ENCODE data around the gene ZNF516.

The ZNF516 gene

GRCh38 chr18:76459312-76459686 is 35.7 kb downstream of the ZNF516 start:
- no peak for DNase-seq (ENCODE audit: low spot score)
- H3K27ac ChIP-seq = peak overlapping the region; percentile 14 to 71

DNA sequence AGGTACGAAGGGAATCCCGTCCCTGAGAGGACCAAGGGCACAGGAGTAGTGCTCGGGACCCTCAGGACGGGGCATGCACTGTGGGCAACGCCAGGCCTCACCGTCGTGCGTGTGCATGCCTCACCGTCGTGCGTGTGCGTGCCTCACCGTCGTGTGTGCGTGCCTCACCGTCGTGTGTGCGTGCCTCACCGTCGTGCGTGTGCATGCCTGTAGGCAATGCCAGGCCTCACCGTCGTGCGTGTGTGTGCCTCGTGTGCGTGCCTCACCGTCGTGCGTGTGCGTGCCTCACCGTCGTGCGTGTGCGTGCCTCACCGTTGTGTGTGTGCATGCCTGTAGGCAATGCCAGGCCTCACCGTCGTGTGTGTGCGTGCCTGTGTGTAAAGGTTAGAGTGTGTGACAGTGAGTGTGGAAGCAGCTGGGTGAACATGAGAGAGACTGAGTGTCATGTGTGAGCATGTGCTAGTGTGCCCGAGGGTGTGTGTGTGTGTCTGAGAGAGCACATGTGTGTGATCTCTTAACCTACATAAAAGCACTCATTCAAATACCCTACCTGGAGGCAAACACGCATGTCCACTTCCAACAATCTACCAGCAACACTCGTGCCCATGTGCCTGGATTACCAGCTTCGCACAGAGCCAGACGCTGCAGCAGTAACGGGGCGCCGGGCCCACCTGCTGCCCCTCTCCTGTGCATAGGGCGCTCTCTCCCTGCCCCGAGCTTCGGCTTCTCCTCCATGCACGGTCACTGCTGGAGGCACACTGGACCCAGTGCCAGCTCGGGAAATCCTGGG is 36.3 kb downstream of the ZNF516 start:
- peak overlapping the region in 1 of 2 donors; percentile 71 for H3K27ac ChIP-seq

More at GRCh38 chr18:76459312-76459686, 35.7 kb downstream of the ZNF516 start:
- TF ChIP-seq, protein P1, sequence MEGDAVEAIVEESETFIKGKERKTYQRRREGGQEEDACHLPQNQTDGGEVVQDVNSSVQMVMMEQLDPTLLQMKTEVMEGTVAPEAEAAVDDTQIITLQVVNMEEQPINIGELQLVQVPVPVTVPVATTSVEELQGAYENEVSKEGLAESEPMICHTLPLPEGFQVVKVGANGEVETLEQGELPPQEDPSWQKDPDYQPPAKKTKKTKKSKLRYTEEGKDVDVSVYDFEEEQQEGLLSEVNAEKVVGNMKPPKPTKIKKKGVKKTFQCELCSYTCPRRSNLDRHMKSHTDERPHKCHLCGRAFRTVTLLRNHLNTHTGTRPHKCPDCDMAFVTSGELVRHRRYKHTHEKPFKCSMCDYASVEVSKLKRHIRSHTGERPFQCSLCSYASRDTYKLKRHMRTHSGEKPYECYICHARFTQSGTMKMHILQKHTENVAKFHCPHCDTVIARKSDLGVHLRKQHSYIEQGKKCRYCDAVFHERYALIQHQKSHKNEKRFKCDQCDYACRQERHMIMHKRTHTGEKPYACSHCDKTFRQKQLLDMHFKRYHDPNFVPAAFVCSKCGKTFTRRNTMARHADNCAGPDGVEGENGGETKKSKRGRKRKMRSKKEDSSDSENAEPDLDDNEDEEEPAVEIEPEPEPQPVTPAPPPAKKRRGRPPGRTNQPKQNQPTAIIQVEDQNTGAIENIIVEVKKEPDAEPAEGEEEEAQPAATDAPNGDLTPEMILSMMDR (IDR thresholded peaks at IDR 0.05) = no peak
- peak overlapping the region; percentile 57 for H3K4me3 ChIP-seq

GRCh38 chr18:76457957-76458356 is 37.1 kb downstream of the ZNF516 start:
- DNase-seq (ENCODE audit: low spot score) = no peak
- no peak overlapping the region for H3K4me3 ChIP-seq
- H3K27ac ChIP-seq = no peak overlapping the region
- TF ChIP-seq, protein P1 (IDR thresholded peaks at IDR 0.05) = no peak

More for the DNA sequence above, 36.3 kb downstream of the ZNF516 start:
- peak; percentile 56 for DNase-seq (ENCODE audit: low spot score)
- TF ChIP-seq, protein P1 (IDR thresholded peaks at IDR 0.05) = no peak
- H3K4me3 ChIP-seq = no peak overlapping the region

- Histone ChIP-seq H3K4me3 (no peak overlapping the region), H3K27ac (no peak overlapping the region)
- peak; percentile 43 for DNase-seq (ENCODE audit: low spot score)
- TF ChIP-seq, protein P1 (IDR thresholded peaks at IDR 0.05) = no peak
Observed at GRCh38 chr18:76457475-76457874, 37.6 kb downstream of the ZNF516 start.

- no peak overlapping the region for H3K27ac ChIP-seq
- TF ChIP-seq, protein P1 (IDR thresholded peaks at IDR 0.05) = no peak
- H3K4me3 ChIP-seq = no peak overlapping the region
- DNase-seq (ENCODE audit: low spot score) = no peak
Observed at GRCh38 chr18:76456823-76457222, 38.2 kb downstream of the ZNF516 start.

GRCh38 chr18:76456018-76456750 is 38.9 kb downstream of the ZNF516 start:
- TF ChIP-seq, protein P1 (IDR thresholded peaks at IDR 0.05) = no peak
- Histone ChIP-seq H3K27ac (no peak overlapping the region), H3K4me3 (no peak overlapping the region)
- DNase-seq (ENCODE audit: low spot score) = no peak
